Trophoblast cell (in vitro differentiated cells and primary cell): ENCODE measurements around the gene DCT.

ENCODE experiments used
- DNase-seq, 2 donors: peaks; one replicate each; pipeline ENCODE4 v3.0.0-alpha.2; 2016
- H2AFZ ChIP-seq: 2 replicates; pipeline ENCODE4 v1.6.1; 2013; ENCODE audit warnings: low read length, moderate library complexity, mild to moderate bottlenecking; ENCODE audit not compliant: insufficient read depth, poor library complexity
- H2AK5ac ChIP-seq: 2 replicates; pipeline ENCODE4 v1.6.1; 2013; ENCODE audit warnings: mild to moderate bottlenecking, low read length
- H2BK120ac ChIP-seq: 2 replicates; pipeline ENCODE4 v1.6.1; 2013; ENCODE audit warnings: low read length, mild to moderate bottlenecking, moderate library complexity; ENCODE audit not compliant: insufficient read depth, poor library complexity
- H2BK12ac ChIP-seq: 2 replicates; pipeline ENCODE4 v1.6.1; 2013; ENCODE audit warnings: mild to moderate bottlenecking, low read length, moderate library complexity
- H2BK5ac ChIP-seq: 2 replicates; pipeline ENCODE4 v1.6.1; 2013; ENCODE audit warnings: low read length, low read depth, moderate library complexity, mild to moderate bottlenecking; ENCODE audit not compliant: poor library complexity
- H3K14ac ChIP-seq: 2 replicates; pipeline ENCODE4 v1.6.1; 2013; ENCODE audit warnings: mild to moderate bottlenecking, low read length
- H3K18ac ChIP-seq: 2 replicates; pipeline ENCODE4 v1.6.1; 2013; ENCODE audit warnings: mild to moderate bottlenecking, low read length
- H3K23ac ChIP-seq: 2 replicates; pipeline ENCODE4 v1.6.1; 2013; ENCODE audit warnings: low read length
- H3K27ac ChIP-seq: 2 replicates; pipeline ENCODE4 v1.5.1; 2013; ENCODE audit warnings: low read depth, mild to moderate bottlenecking, inconsistent platforms, low read length, moderate library complexity
- H3K27me3 ChIP-seq: 2 replicates; pipeline ENCODE4 v1.6.1; 2013; ENCODE audit warnings: inconsistent platforms, mild to moderate bottlenecking, low read length, moderate library complexity; ENCODE audit not compliant: insufficient read depth
- H3K36me3 ChIP-seq, 2 experiments: 1 replicate in 1 of 2; 2 replicates in 1 of 2; pipeline ENCODE4 v1.6.1; 2013; ENCODE audit warnings: low read length in 2 of 2, mild to moderate bottlenecking in 2 of 2, moderate library complexity in 1 of 2; ENCODE audit not compliant: insufficient read depth in 2 of 2, control insufficient read depth in 1 of 2
- H3K4ac ChIP-seq: 2 replicates; pipeline ENCODE4 v1.6.1; 2013; ENCODE audit warnings: low read depth, mild to moderate bottlenecking, low read length, moderate library complexity
- H3K4me1 ChIP-seq, 2 experiments: 1 replicate in 1 of 2; 2 replicates in 1 of 2; pipeline ENCODE4 v1.6.1; 2013; ENCODE audit warnings: low read length in 2 of 2, mild to moderate bottlenecking in 2 of 2, moderate library complexity in 1 of 2; ENCODE audit not compliant: insufficient read depth in 2 of 2, control insufficient read depth in 1 of 2
- H3K4me2 ChIP-seq: 2 replicates; pipeline ENCODE4 v1.6.1; 2013; ENCODE audit warnings: inconsistent platforms, mild to moderate bottlenecking, low read length, moderate library complexity
- H3K4me3 ChIP-seq: 2 replicates; pipeline ENCODE4 v1.5.1; 2013; ENCODE audit warnings: mild to moderate bottlenecking, low read depth, low read length, inconsistent platforms
- H3K79me1 ChIP-seq: one replicate; pipeline ENCODE4 v1.6.1; 2013; ENCODE audit warnings: low read length
- H3K79me2 ChIP-seq: 2 replicates; pipeline ENCODE4 v1.6.1; 2013; ENCODE audit warnings: low read length, mild to moderate bottlenecking; ENCODE audit not compliant: control insufficient read depth, insufficient read depth, poor library complexity
- H3K9ac ChIP-seq: 2 replicates; pipeline ENCODE4 v1.6.1; 2013; ENCODE audit warnings: mild to moderate bottlenecking, low read length
- H3K9me3 ChIP-seq: 2 replicates; pipeline ENCODE4 v1.6.1; 2013; ENCODE audit warnings: low read depth, mild to moderate bottlenecking, control low read depth, inconsistent platforms, low read length; ENCODE audit not compliant: insufficient read depth
- H4K12ac ChIP-seq: 2 replicates; pipeline ENCODE4 v1.6.1; 2013; ENCODE audit warnings: low read depth, mild to moderate bottlenecking, low read length, moderate library complexity
- H4K8ac ChIP-seq: 2 replicates; pipeline ENCODE4 v1.6.1; 2013; ENCODE audit warnings: low read depth, mild to moderate bottlenecking, low read length, moderate library complexity
- H4K91ac ChIP-seq: one replicate; pipeline ENCODE4 v1.6.1; 2013; ENCODE audit warnings: low read depth, mild to moderate bottlenecking, low read length, moderate library complexity
- WGBS: extraction: QIAGEN DNeasy Blood & Tissue Kit; methylation state at CpG from one replicate; pipeline ENCODE4 v1.1.7; 2013; ENCODE audit warnings: missing lambda C conversion rate; ENCODE audit not compliant: insufficient read length, insufficient coverage; ENCODE audit errors: extremely low coverage; 5-methylcytosine and 5-hydroxymethylcytosine counted together

Gene DCT

DNA sequence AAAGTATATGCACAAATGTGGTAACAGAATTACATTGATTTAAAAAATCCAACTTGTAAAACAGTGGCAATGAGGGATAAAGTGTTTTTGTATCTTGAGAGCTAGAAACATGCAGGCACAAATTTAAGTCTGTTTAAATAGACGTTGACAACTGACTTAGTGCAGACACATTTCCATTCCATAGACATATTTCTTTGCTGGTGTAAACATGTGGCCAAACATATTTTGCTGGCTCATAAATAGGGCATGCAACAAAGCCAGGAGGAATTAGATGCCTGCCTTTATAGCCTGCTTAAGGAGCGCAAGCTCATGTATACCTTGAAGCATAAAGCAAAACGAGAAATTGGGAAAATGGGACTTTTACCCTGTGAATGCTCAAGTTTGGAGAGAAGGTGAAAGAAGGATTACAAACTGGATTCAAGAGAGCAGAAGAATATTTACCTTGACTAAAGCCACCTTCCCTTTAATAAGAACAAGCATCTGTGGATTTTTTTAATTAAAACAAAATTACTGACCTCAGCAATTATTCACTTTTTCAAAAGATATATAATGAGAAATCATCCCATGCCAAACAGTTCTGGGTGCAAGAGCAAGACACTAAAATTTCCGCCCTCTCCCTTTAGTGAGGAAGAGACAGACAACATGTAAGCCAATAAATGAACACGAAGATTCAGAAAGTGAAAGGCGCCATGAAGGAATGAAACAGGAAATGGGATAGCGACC lies 71.0 kb downstream of the DCT start:
- no peaks in the 10 kb centered on the region for H3K36me3 ChIP-seq
- peaks cover 0 to 3% of the 10 kb centered on the region in 2 experiments for H3K4me1 ChIP-seq
- no peak overlapping the region for H4K91ac ChIP-seq
- H3K23ac ChIP-seq, result no peak overlapping the region
- H3K79me1 ChIP-seq, result no peaks in the 10 kb centered on the region
- H3K27me3 ChIP-seq, result no peaks in the 10 kb centered on the region
- DNase-seq, result no peak
- H4K12ac ChIP-seq, result no peak overlapping the region
- no peak overlapping the region for H2BK120ac ChIP-seq
- H2BK5ac ChIP-seq, result no peak overlapping the region
- WGBS, result no CpG with 5 or more reads among the region's 7 CpGs
- no peak overlapping the region for H2BK12ac ChIP-seq
- no peaks in the 10 kb centered on the region for H3K79me2 ChIP-seq
- no peak overlapping the region for H2AFZ ChIP-seq
- no peak overlapping the region for H4K8ac ChIP-seq
- no peak overlapping the region for H3K27ac ChIP-seq
- no peaks in the 10 kb centered on the region for H3K9me3 ChIP-seq
- H3K4me3 ChIP-seq, result no peak overlapping the region
- no peak overlapping the region for H3K9ac ChIP-seq
- no peak overlapping the region for H3K4ac ChIP-seq
- H3K18ac ChIP-seq, result no peak overlapping the region
- no peak overlapping the region for H3K4me2 ChIP-seq
- H2AK5ac ChIP-seq, result no peak overlapping the region
- H3K14ac ChIP-seq, result no peak overlapping the region

DNA sequence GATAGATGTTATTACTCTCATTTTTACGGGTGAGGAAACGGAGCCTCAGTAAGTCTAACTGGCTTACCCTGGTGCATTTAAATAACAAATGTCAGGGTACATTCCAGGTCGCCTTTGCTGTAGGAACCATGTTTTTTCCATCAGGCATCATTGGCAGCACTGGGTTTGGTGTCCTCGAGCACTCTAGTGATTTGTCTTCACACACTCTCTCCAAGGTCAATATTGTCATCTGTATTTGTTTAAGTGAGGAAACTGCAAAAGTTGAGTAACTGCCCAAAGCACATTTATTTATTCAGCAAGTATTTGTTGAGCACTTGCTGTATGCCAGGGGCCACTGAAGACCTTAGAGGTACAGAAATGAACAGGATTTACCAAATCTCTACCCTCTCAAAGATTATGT lies 78.6 kb downstream of the DCT start:
- Histone ChIP-seq H3K27me3 (no peaks in the 10 kb centered on the region), H2AFZ (no peak overlapping the region), H2BK120ac (no peak overlapping the region), H3K4me2 (no peak overlapping the region), H4K91ac (no peak overlapping the region), H2BK5ac (no peak overlapping the region), H3K79me2 (no peaks in the 10 kb centered on the region), H3K9me3 (no peaks in the 10 kb centered on the region), H3K4me3 (no peak overlapping the region), H3K79me1 (no peaks in the 10 kb centered on the region), H3K23ac (no peak overlapping the region), H3K18ac (no peak overlapping the region), H3K9ac (no peak overlapping the region), H3K4me1 (peaks cover 0 to under 1% of the 10 kb centered on the region in 2 experiments), H2BK12ac (no peak overlapping the region), H3K36me3 (no peaks in the 10 kb centered on the region), H3K14ac (no peak overlapping the region), H3K27ac (no peak overlapping the region), H4K12ac (no peak overlapping the region), H2AK5ac (no peak overlapping the region), H3K4ac (no peak overlapping the region), H4K8ac (no peak overlapping the region)
- no peak for DNase-seq
- WGBS, result no CpG with 5 or more reads among the region's 4 CpGs

DNA sequence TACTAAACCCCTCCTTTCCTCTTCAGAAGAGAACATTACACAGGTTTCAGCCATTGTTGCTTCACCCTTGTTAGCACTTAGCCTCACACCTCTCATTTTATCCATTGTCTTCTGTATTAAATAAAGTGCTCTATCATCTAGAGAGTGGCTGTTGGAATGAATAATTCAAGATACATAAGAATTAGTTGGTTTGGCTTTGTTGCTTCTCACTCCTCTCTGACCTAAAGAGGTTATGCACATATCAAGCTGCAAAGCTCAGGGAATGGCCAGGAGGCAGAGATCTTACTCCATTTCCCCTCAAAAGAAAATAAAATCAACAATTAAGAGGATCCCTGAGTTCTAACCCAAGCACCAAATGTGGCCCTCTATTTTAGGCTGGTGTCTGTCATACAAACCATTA lies 79.7 kb downstream of the DCT start:
- Histone ChIP-seq H3K79me1 (no peaks in the 10 kb centered on the region), H3K14ac (no peak overlapping the region), H2AK5ac (no peak overlapping the region), H3K4me3 (no peak overlapping the region), H2BK12ac (no peak overlapping the region), H3K18ac (no peak overlapping the region), H3K4ac (no peak overlapping the region), H4K12ac (no peak overlapping the region), H3K4me2 (no peak overlapping the region), H2BK5ac (no peak overlapping the region), H3K36me3 (no peaks in the 10 kb centered on the region), H4K8ac (no peak overlapping the region), H2BK120ac (no peak overlapping the region), H4K91ac (no peak overlapping the region), H3K79me2 (no peaks in the 10 kb centered on the region), H3K9ac (no peak overlapping the region), H3K4me1 (peaks cover 0 to 3% of the 10 kb centered on the region in 2 experiments), H3K27ac (no peak overlapping the region), H3K27me3 (no peaks in the 10 kb centered on the region), H2AFZ (no peak overlapping the region), H3K9me3 (no peaks in the 10 kb centered on the region), H3K23ac (no peak overlapping the region)
- no peak for DNase-seq

DNA sequence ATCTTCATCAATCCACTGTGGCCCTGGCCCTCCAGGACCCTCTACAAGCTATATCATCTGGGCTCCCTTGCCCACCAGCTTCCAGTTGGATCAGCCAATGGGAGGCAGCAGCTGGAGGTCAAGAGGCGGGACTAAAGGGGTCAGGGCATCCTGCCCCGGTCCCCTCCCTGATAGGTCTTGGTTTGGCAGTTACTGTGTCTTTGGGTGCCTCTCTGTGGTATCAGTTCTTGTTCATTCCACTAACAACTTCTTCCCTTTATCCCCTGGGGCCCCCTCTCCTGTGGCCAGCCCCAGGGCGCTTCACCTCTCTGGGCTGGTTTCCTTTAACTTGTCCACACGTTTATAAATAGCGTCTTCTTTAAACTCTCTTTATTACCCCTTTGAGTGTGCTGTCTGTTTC lies 83.6 kb downstream of the DCT start:
- H3K27ac ChIP-seq, result no peak overlapping the region
- no peaks in the 10 kb centered on the region for H3K36me3 ChIP-seq
- no peak overlapping the region for H2BK12ac ChIP-seq
- H2BK120ac ChIP-seq, result no peak overlapping the region
- no peak overlapping the region for H3K14ac ChIP-seq
- H4K12ac ChIP-seq, result no peak overlapping the region
- H2BK5ac ChIP-seq, result no peak overlapping the region
- no peaks in the 10 kb centered on the region for H3K79me1 ChIP-seq
- WGBS, result no CpG with 5 or more reads among the region's 5 CpGs
- peaks cover 0 to 3% of the 10 kb centered on the region in 2 experiments for H3K4me1 ChIP-seq
- H3K4ac ChIP-seq, result no peak overlapping the region
- H3K18ac ChIP-seq, result no peak overlapping the region
- no peaks in the 10 kb centered on the region for H3K27me3 ChIP-seq
- no peak overlapping the region for H2AFZ ChIP-seq
- no peak overlapping the region for H3K4me2 ChIP-seq
- H3K9ac ChIP-seq, result no peak overlapping the region
- no peaks in the 10 kb centered on the region for H3K9me3 ChIP-seq
- DNase-seq, result no peak
- no peak overlapping the region for H4K91ac ChIP-seq
- no peak overlapping the region for H4K8ac ChIP-seq
- no peak overlapping the region for H3K23ac ChIP-seq
- no peak overlapping the region for H2AK5ac ChIP-seq
- H3K4me3 ChIP-seq, result no peak overlapping the region
- H3K79me2 ChIP-seq, result no peaks in the 10 kb centered on the region
